GM21717 (cell line): ENCODE data around the gene NPIPB8.
"Not testable (repeated sequence)": the region's sequence is repeated elsewhere in the genome, so short reads cannot be mapped to it uniquely, and the experiment has no call there.

Source experiments
- ATAC-seq: cut with Tn5 transposase; IDR thresholded peaks from one replicate; pipeline ENCODE4 v1.9.1; 2021; ENCODE audit warnings: mild to moderate bottlenecking, moderate library complexity; ENCODE audit not compliant: unreplicated experiment

Gene NPIPB8

GRCh38 chr16:28623172-28623711 is 14.6 kb upstream of the NPIPB8 start:
- no peak for ATAC-seq

GRCh38 chr16:28630905-28631304 is 7.0 kb upstream of the NPIPB8 start:
- ATAC-seq, result not testable (repeated sequence)

DNA sequence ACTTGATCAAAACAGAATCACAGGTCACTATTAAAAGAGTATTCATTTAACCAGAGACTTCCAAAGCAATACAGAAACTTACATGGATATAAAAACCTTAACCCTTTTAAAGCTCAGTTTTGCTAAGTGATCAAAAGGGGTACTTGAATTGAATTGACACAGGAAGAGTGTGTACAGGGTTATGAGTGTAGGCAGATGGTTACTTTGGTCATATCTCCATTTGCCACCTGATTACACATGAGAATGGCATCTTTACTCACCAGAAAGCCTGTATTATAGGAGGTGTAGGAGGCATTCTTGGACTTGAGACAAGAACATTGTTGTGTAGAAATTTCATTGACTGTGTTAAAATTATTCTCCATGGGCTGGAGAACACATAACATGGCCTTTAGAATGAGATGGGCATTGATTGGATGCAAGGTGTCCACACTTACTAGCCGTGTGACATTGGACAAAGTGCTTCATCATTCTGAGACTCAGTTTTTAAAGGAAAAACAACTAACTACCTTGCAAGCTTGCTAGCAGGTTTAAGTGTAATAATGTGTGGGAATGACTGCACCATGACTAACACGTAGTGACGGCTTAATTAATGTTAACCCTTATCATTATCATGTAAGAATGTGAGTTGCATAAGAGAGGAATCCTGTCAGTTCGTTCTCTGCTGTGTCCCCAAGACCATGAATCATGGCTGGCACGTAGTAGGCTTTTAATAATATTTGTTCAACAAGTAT is 1.6 kb upstream of the NPIPB8 start:
- not testable (repeated sequence) for ATAC-seq

- ATAC-seq, result not testable (repeated sequence)
Observed at GRCh38 chr16:28638359-28638758, 494 bp downstream of the NPIPB8 start.

DNA sequence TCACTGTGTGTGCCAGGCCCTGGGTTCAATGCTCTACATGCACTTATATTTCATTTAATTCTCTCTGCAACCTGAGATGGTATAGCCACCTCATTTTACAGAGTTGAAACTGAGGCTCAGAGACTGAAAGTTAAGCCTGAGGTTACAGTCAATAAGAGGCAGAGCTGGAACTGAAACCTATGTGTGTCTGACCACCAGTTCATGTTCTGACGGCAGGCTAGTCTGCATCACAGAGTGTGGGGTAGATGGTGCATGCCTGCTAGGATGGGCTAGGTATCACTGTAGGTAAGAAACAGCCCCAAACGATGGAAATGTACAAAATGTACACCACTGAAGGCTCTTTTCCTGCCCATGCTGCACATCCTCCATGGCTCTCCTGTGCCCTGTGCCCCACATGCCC is 2.1 kb downstream of the NPIPB8 start:
- not testable (repeated sequence) for ATAC-seq

- not testable (repeated sequence) for ATAC-seq
Observed at GRCh38 chr16:28666264-28666663, 28.4 kb downstream of the NPIPB8 start.

GRCh38 chr16:28667480-28667879 is 29.6 kb downstream of the NPIPB8 start:
- ATAC-seq, result not testable (repeated sequence)

DNA sequence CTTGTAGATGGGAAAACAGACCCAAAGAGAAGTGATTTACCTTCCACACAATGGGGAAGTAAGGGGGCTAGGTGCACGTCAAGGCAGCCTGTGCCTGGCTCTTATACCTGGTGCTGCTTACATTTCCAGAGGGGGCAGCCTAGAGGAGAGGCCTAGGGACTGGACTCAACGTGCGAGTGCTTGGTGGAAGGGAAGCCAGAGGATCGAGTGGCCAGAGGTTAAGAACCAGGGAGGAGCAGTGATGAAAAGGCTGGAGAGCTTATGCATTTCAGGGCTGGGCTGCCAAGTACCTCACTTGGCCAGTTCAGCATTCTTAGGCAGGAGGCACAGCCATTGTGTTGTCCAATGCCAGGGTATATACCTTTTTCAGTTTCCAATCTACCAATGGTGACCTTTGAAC is 30.3 kb downstream of the NPIPB8 start:
- ATAC-seq, result not testable (repeated sequence)

DNA sequence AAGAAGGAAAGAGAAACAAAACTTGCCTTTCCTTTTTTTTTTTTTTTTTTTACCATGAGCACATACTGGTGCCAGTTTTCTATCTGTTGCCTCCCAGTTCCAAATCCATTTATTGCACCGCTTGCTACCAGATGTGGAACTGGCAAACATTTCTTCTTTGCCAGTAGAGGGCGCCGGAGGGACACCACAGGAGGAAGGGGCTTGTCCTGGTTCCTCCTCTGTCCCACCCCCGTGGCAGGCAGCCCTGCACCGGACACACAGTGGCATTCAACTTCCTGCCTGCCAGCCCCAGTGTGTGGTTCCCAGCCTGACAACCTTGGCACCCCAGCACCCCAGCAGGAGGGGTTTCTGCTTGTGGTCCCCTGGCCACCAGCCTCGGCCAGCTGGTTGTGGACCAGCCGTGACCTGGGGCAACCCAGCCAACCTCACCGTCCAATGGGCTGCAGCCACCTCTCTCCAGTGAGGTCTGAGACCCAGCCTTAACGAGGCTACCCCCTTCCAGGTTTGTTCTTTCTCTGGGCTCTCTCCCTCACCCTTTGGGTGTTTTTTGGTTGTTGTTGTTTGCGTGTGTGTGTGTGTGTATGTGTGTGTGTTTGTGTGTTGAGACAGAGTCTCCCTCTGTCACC is 50.6 kb downstream of the NPIPB8 start:
- peak; percentile 58 for ATAC-seq

DNA sequence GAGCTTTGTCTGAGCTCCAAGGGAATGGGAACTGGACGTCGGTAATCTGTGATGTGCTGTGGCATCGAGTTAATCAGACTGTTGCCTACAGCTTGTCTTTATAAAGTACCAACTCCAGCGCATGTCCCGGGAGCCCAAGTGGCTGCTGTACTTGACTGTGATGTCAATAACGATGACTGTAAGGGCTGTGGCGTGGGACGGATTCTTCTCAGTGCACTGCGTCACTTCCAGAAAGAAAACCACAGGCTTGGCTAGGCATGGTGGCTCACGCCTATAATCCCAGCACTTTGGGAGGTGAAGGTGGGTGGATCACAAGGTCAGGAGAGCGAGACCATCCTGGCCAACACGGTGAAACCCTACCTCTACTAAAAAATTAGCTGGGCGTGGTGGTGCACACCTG is 51.6 kb downstream of the NPIPB8 start:
- not testable (repeated sequence) for ATAC-seq

DNA sequence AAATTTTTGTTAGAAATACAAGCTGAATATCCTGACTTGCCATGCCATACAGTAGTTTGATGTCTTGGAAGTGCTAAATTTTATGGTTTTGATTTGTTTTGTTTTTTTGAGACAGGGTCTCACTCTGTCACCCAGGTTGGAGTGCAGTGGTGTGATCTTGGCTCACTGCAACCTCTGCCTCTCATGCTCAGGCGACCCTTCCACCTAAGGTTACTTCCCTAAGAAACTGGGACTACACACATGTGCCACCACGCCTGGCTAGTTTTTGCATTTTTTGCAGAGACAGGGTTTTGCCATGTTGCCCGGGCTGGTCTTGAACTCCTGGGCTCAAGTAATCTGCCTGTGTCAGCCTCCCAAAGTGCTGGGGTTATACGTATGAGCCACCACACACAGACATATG is 53.9 kb downstream of the NPIPB8 start:
- not testable (repeated sequence) for ATAC-seq

DNA sequence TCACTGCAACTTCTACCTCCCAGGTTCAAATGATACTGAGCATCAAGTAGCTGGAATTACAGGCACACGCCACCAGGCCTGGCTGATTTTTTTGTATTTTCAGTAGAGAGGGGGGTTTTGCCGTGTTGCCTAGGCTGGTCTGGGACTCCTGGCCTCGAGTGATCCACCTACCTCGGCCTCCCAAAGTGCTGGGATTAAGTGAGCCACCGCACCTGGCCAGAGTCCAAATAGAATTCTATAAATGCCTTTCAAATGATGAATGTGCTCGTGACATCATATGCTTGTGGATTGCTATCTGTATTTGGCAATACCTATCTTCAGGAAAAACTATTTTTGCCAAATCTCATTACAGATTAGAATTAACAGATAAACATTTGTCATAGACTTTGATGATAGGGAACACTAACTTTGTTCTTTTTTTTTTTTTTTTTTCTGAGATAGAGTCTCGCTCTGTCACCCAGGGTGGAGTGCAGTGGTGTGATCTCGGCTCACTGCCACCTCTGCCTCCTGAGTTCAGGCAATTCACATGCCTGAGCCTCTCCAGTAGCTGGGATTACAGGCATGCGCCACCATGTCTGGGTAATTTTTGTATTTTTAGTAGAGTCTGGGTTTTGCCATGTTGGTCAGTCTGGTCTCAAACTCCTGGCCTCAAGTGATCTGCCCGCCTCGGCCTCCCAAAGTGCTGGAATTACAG is 55.5 kb downstream of the NPIPB8 start:
- not testable (repeated sequence) for ATAC-seq

DNA sequence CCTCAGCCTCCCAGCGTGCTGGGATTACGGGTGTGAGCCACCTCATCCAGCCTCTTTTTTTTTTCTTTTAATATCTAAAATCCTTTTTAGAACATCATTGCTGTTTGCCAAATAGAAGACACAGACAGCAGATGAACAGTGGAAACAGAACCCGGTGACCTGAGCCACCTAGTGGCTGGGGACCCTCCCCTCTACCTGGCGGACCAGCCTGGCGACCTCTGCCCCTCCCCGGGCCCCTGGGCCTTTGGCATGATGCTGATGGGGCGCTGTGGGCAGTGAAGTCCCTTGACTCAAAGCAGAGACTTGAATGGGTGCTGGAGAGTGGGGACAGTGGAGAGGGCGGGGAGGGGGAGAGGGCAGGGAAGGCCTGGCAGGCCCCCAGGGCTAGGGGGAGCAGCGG is 61.9 kb downstream of the NPIPB8 start:
- ATAC-seq, result not testable (repeated sequence)

DNA sequence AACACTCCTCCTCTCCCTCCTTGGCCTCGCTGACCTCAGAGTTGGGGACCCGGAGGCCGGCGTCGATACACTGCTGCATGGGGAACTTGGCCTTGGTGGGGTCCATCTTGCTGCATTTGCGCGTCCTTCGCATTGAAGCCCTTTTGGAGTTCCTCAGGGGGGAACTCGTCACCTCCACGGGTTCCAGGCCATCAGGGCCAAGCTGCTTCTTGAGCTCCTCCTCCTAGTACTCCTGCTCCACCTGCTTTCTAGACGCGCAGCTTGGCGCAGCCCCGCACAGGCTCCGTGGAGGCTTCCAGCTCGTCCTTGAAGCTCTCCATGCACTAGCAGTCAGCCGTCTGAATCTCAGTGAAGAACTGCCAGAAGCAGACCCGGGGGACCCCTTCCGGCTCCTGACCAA is 62.5 kb downstream of the NPIPB8 start:
- ATAC-seq, result not testable (repeated sequence)

DNA sequence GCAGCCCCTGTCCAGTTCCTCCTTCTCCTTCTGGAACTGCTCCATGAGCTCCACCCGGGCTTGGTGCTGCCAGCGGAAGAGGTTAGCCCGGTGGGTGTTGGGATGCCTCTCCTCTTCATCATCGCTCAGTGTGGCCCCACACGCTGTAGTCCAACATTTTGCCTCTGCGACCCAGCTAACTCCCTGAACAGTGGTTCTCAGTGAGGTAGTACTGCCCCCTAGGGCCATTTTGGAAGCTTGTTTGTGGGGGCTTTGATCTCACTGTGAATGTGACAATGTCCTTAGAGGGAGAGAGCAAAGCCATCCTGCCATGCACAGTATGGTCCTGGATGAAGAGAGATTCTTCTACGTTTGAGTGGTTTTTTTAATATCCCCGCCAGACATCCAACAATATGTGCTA is 63.5 kb downstream of the NPIPB8 start:
- ATAC-seq, result not testable (repeated sequence)

GRCh38 chr16:28704246-28704645 is 66.4 kb downstream of the NPIPB8 start:
- not testable (repeated sequence) for ATAC-seq
